ENCODE data around the gene PCDHGC5.

GRCh38 chr5:141515141-141515540 is 26.3 kb downstream of the PCDHGC5 start:
- no peak for TF ChIP-seq CTCF (conservative IDR thresholded peaks at IDR 0.05; ENCODE audit: low read length)
- no peak for TF ChIP-seq EZH2phosphoT487 (IDR thresholded peaks at IDR 0.05; ENCODE audit: borderline replicate concordance, low read depth, low read length)

Data from OCI-LY7 (cell line).